ENCODE measurements around the gene MLLT3. TPM values are rescaled to one million over a fixed set of nuclear protein-coding genes. Genes with fewer than 3 reads are reported as not detected.

The MLLT3 gene
- total RNA-seq, 1 donor = 17.4 TPM

- DNase-seq (ENCODE audit: insufficient read length, low spot score, missing footprints) = no peak
- Histone ChIP-seq H3K79me2 (ENCODE audit: insufficient read depth, low read length) (no peaks in the 10 kb centered on the region), H3K27me3 (ENCODE audit: insufficient read depth, low read length) (no peaks in the 10 kb centered on the region), H2AFZ (ENCODE audit: low read length) (no peak overlapping the region), H3K4me2 (ENCODE audit: insufficient read depth, low read length) (no peak overlapping the region), H4K20me1 (ENCODE audit: insufficient read depth, low read length) (no peaks in the 10 kb centered on the region), H3K4me3 (ENCODE audit: insufficient read depth, low read length) (no peak overlapping the region), H3K4me1 (ENCODE audit: insufficient read depth, low read length) (no peaks in the 10 kb centered on the region), H3K27ac (ENCODE audit: low read depth, low read length) (no peak overlapping the region), H3K36me3 (ENCODE audit: insufficient read depth, low read length) (no peaks in the 10 kb centered on the region), H3K9me3 (ENCODE audit: low read depth, low read length) (no peaks in the 10 kb centered on the region)
- TF ChIP-seq CTCF (IDR thresholded peaks at IDR 0.05; ENCODE audit: extremely low read depth, low read depth, low read length) = peak; percentile 32
Measured at GRCh38 chr9:20407013-20407412, 215.3 kb downstream of the MLLT3 start.

- H3K27ac ChIP-seq (ENCODE audit: low read depth, low read length) = no peak overlapping the region
- no peaks in the 10 kb centered on the region for H4K20me1 ChIP-seq (ENCODE audit: insufficient read depth, low read length)
- H2AFZ ChIP-seq (ENCODE audit: low read length) = no peak overlapping the region
- H3K4me3 ChIP-seq (ENCODE audit: insufficient read depth, low read length) = no peak overlapping the region
- H3K9me3 ChIP-seq (ENCODE audit: low read depth, low read length) = no peaks in the 10 kb centered on the region
- H3K36me3 ChIP-seq (ENCODE audit: insufficient read depth, low read length) = no peaks in the 10 kb centered on the region
- no peak for TF ChIP-seq CTCF (IDR thresholded peaks at IDR 0.05; ENCODE audit: extremely low read depth, low read depth, low read length)
- no peak overlapping the region for H3K4me2 ChIP-seq (ENCODE audit: insufficient read depth, low read length)
- H3K4me1 ChIP-seq (ENCODE audit: insufficient read depth, low read length) = no peaks in the 10 kb centered on the region
- H3K27me3 ChIP-seq (ENCODE audit: insufficient read depth, low read length) = no peaks in the 10 kb centered on the region
- no peaks in the 10 kb centered on the region for H3K79me2 ChIP-seq (ENCODE audit: insufficient read depth, low read length)
- DNase-seq (ENCODE audit: insufficient read length, low spot score, missing footprints) = no peak
Measured at GRCh38 chr9:20406344-20406743, 216.0 kb downstream of the MLLT3 start.

- Histone ChIP-seq H3K4me2 (ENCODE audit: insufficient read depth, low read length) (no peak overlapping the region), H4K20me1 (ENCODE audit: insufficient read depth, low read length) (no peaks in the 10 kb centered on the region), H3K36me3 (ENCODE audit: insufficient read depth, low read length) (no peaks in the 10 kb centered on the region), H3K9me3 (ENCODE audit: low read depth, low read length) (no peaks in the 10 kb centered on the region), H3K79me2 (ENCODE audit: insufficient read depth, low read length) (no peaks in the 10 kb centered on the region), H3K4me3 (ENCODE audit: insufficient read depth, low read length) (no peak overlapping the region), H3K27me3 (ENCODE audit: insufficient read depth, low read length) (no peaks in the 10 kb centered on the region), H3K4me1 (ENCODE audit: insufficient read depth, low read length) (no peaks in the 10 kb centered on the region), H2AFZ (ENCODE audit: low read length) (no peak overlapping the region), H3K27ac (ENCODE audit: low read depth, low read length) (no peak overlapping the region)
- DNase-seq (ENCODE audit: insufficient read length, low spot score, missing footprints) = no peak
- TF ChIP-seq CTCF (IDR thresholded peaks at IDR 0.05; ENCODE audit: extremely low read depth, low read depth, low read length) = no peak
Measured at GRCh38 chr9:20405616-20406015, 216.7 kb downstream of the MLLT3 start.

GRCh38 chr9:20405078-20405477 lies 217.2 kb downstream of the MLLT3 start:
- no peaks in the 10 kb centered on the region for H3K36me3 ChIP-seq (ENCODE audit: insufficient read depth, low read length)
- H3K4me2 ChIP-seq (ENCODE audit: insufficient read depth, low read length) = no peak overlapping the region
- TF ChIP-seq CTCF (IDR thresholded peaks at IDR 0.05; ENCODE audit: extremely low read depth, low read depth, low read length) = no peak
- H2AFZ ChIP-seq (ENCODE audit: low read length) = no peak overlapping the region
- H4K20me1 ChIP-seq (ENCODE audit: insufficient read depth, low read length) = no peaks in the 10 kb centered on the region
- DNase-seq (ENCODE audit: insufficient read length, low spot score, missing footprints) = no peak
- H3K27ac ChIP-seq (ENCODE audit: low read depth, low read length) = no peak overlapping the region
- H3K9me3 ChIP-seq (ENCODE audit: low read depth, low read length) = no peaks in the 10 kb centered on the region
- no peaks in the 10 kb centered on the region for H3K4me1 ChIP-seq (ENCODE audit: insufficient read depth, low read length)
- no peaks in the 10 kb centered on the region for H3K27me3 ChIP-seq (ENCODE audit: insufficient read depth, low read length)
- H3K79me2 ChIP-seq (ENCODE audit: insufficient read depth, low read length) = no peaks in the 10 kb centered on the region
- H3K4me3 ChIP-seq (ENCODE audit: insufficient read depth, low read length) = no peak overlapping the region

Measured in osteoblast (primary cell).